HepG2 (cell line): ENCODE data around the gene PRSS33.

Source experiments
- ATF3 ChIP-seq: sonication (generic); formaldehyde crosslinking; IDR thresholded peaks from 2 replicates; pipeline ENCODE4 v1.4.0; 2020; ENCODE audit warnings: missing genetic modification reagents
- BCL6 ChIP-seq: IDR thresholded peaks from 2 replicates; pipeline ENCODE4 v1.6.1; 2016; ENCODE audit warnings: missing genetic modification reagents, missing compliant biosample characterization
- BHLHE40 ChIP-seq: IDR thresholded peaks from 2 replicates; pipeline ENCODE4 v1.6.1; 2011; ENCODE audit warnings: low read length, improper control_type of control experiment
- CHCHD3 ChIP-seq: sonication (generic); formaldehyde crosslinking; IDR thresholded peaks from 2 replicates; pipeline ENCODE4 v1.8.0; 2022; ENCODE audit warnings: mild to moderate bottlenecking, missing genetic modification reagents, moderate library complexity
- EP300 ChIP-seq, 3 experiments: sonication (generic) in 1 of 3; formaldehyde crosslinking in 1 of 3; IDR thresholded peaks; 2 replicates each; pipeline versions ENCODE4 v1.5.1 to v1.6.1; 2011 to 2020; ENCODE audit warnings: low read depth in 2 of 3, low read length in 2 of 3, borderline replicate concordance in 1 of 3, improper control_type of control experiment in 1 of 3, mild to moderate bottlenecking in 1 of 3, missing genetic modification reagents in 1 of 3, moderate library complexity in 1 of 3
- JUNB ChIP-seq: sonication (generic); formaldehyde crosslinking; IDR thresholded peaks from 2 replicates; pipeline ENCODE4 v1.8.0; 2022; ENCODE audit warnings: missing genetic modification reagents, mild to moderate bottlenecking, borderline replicate concordance
- POLR2A ChIP-seq, 2 experiments: IDR thresholded peaks; 2 replicates each; pipeline ENCODE4 v1.6.1; 2011; ENCODE audit warnings: low read depth in 2 of 2, low read length in 2 of 2, mild to moderate bottlenecking in 1 of 2, moderate library complexity in 1 of 2; ENCODE audit not compliant: insufficient read depth in 1 of 2
- SMARCE1 ChIP-seq: fragments of 450-650 bp; IDR thresholded peaks from 2 replicates; pipeline ENCODE4 v1.6.1; 2017; ENCODE audit warnings: borderline replicate concordance
- ZNF281 ChIP-seq: sonication (generic); formaldehyde crosslinking; IDR thresholded peaks from 2 replicates; pipeline ENCODE4 v1.4.0; 2020; ENCODE audit warnings: missing genetic modification reagents, borderline replicate concordance
- ZNF660 ChIP-seq: sonication (generic); formaldehyde crosslinking; IDR thresholded peaks from 2 replicates; pipeline ENCODE4 v1.5.1; 2020; ENCODE audit warnings: mild to moderate bottlenecking, low read depth, missing genetic modification reagents, borderline replicate concordance
- TF ChIP-seq, protein P1 (sequence below): sonication (generic); formaldehyde crosslinking; IDR thresholded peaks from 2 replicates; pipeline ENCODE4 v1.5.0; 2020; ENCODE audit warnings: mild to moderate bottlenecking, missing genetic modification reagents, moderate library complexity
- TF ChIP-seq, protein P2 (sequence below): sonication (generic); formaldehyde crosslinking; IDR thresholded peaks from 2 replicates; pipeline ENCODE4 v1.4.0; 2020; ENCODE audit warnings: missing genetic modification reagents

- TF ChIP-seq, protein P1, sequence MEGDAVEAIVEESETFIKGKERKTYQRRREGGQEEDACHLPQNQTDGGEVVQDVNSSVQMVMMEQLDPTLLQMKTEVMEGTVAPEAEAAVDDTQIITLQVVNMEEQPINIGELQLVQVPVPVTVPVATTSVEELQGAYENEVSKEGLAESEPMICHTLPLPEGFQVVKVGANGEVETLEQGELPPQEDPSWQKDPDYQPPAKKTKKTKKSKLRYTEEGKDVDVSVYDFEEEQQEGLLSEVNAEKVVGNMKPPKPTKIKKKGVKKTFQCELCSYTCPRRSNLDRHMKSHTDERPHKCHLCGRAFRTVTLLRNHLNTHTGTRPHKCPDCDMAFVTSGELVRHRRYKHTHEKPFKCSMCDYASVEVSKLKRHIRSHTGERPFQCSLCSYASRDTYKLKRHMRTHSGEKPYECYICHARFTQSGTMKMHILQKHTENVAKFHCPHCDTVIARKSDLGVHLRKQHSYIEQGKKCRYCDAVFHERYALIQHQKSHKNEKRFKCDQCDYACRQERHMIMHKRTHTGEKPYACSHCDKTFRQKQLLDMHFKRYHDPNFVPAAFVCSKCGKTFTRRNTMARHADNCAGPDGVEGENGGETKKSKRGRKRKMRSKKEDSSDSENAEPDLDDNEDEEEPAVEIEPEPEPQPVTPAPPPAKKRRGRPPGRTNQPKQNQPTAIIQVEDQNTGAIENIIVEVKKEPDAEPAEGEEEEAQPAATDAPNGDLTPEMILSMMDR (CRISPR knock-in tag), result no peak
- TF ChIP-seq, protein P2, sequence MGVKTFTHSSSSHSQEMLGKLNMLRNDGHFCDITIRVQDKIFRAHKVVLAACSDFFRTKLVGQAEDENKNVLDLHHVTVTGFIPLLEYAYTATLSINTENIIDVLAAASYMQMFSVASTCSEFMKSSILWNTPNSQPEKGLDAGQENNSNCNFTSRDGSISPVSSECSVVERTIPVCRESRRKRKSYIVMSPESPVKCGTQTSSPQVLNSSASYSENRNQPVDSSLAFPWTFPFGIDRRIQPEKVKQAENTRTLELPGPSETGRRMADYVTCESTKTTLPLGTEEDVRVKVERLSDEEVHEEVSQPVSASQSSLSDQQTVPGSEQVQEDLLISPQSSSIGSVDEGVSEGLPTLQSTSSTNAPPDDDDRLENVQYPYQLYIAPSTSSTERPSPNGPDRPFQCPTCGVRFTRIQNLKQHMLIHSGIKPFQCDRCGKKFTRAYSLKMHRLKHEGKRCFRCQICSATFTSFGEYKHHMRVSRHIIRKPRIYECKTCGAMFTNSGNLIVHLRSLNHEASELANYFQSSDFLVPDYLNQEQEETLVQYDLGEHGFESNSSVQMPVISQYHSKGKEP (CRISPR knock-in tag), result no peak
- TF ChIP-seq BCL6, result no peak
- no peak for TF ChIP-seq BHLHE40
- peak in 1 of 2 experiments; percentile 33; a peak in 1 of 4 replicates for TF ChIP-seq POLR2A (IDR thresholded peaks at IDR 0.05; ENCODE audit: insufficient read depth in 1 of 2, low read depth in 2 of 2, low read length in 2 of 2)
- TF ChIP-seq EP300 (IDR thresholded peaks at IDR 0.05; ENCODE audit: low read depth in 2 of 2, low read length in 2 of 2), result no peak
- 0 out of 2 replicates have a peak, but pooled peaks have one; percentile 34 for TF ChIP-seq EP300 (CRISPR knock-in tag; IDR thresholded peaks at IDR 0.05; ENCODE audit: borderline replicate concordance)
- TF ChIP-seq CHCHD3 (CRISPR knock-in tag), result no peak
- 0 out of 2 replicates have a peak, but pooled peaks have one; percentile 28 for TF ChIP-seq ATF3 (CRISPR knock-in tag)
- peak; percentile 72 for TF ChIP-seq ZNF281
- TF ChIP-seq ZNF660 (CRISPR knock-in tag), result no peak
- TF ChIP-seq JUNB (CRISPR knock-in tag), result peak; percentile 45; the same call in 1 of the 2 replicates
- TF ChIP-seq SMARCE1, result no peak
These were observed 48.5 kb upstream of the PRSS33 start for GRCh38 chr16:2835638-2836493.
